DND-41 (cell line): ENCODE results near the gene VSX1.

Source experiments
- CTCF ChIP-seq: IDR thresholded peaks from 2 replicates; pipeline ENCODE4 v1.5.1; 2012; ENCODE audit warnings: borderline replicate concordance, low read length, moderate library complexity, mild to moderate bottlenecking; ENCODE audit not compliant: poor library complexity, severe bottlenecking; ENCODE audit errors: extremely low read depth
- EZH2 ChIP-seq: IDR thresholded peaks from 3 replicates; pipeline ENCODE4 v1.6.1; 2012; ENCODE audit warnings: borderline replicate concordance, low read depth, mild to moderate bottlenecking, moderate library complexity, low read length, inconsistent platforms; ENCODE audit not compliant: severe bottlenecking

GRCh38 chr20:25030007-25030648 is 51.8 kb downstream of the VSX1 start:
- TF ChIP-seq CTCF, result no peak
- no peak for TF ChIP-seq EZH2
